ENCODE results near the gene LRRC75B. TPM values are rescaled to one million over a fixed set of nuclear protein-coding genes. Genes with fewer than 3 reads are reported as not detected.

LRRC75B gene
- polyA plus RNA-seq, 1 donor from 2014 or later: 12.2 TPM

DNA sequence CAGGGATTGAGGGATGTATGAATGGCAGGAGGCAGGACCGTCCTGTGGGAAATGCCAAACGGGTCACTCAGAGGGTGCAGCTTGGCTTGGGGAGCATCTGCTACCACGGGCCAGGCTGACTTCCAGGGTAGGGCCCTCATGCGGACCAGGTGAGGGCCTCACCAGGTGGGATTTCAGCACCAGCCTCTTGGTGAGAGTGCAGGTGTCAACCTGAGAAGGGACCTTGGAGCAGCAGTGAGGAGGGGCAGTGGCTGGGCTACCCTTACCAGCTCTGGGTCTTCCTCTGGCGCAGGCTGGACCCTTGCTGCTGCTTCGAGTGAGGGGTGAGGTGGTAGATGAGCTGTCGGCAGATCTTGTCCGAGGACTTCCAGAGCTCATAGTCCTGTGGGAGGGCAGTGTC is 4.9 kb downstream of the LRRC75B start:
- Histone ChIP-seq H3F3A (ENCODE audit: insufficient read depth, low read length, poor library complexity, severe bottlenecking) (no peaks in the 10 kb centered on the region), H3K9me2 (ENCODE audit: insufficient read depth, low read length) (no peaks in the 10 kb centered on the region), H3K4me2 (ENCODE audit: low read length) (no peak overlapping the region), H3K27me3 (ENCODE audit: insufficient read depth, low read depth, low read length) (no peaks in the 10 kb centered on the region), H4K20me1 (ENCODE audit: insufficient read depth) (no peaks in the 10 kb centered on the region), H3K9me3 (ENCODE audit: low read length) (no peaks in the 10 kb centered on the region), H3K4me3 (ENCODE audit: low read length) (no peak overlapping the region), H2AFZ (ENCODE audit: low read depth, low read length) (no peak overlapping the region), H3K36me3 (ENCODE audit: insufficient read depth, low read length) (no peaks in the 10 kb centered on the region), H3K27ac (ENCODE audit: low read length) (no peak overlapping the region), H3K9ac (ENCODE audit: low read length) (no peak overlapping the region), H3K79me2 (replicated peaks; ENCODE audit: insufficient read depth, low read length) (no peaks in the 10 kb centered on the region)
- no peak for TF ChIP-seq POLR2AphosphoS5 (IDR thresholded peaks at IDR 0.05)
- TF ChIP-seq, protein P1, sequence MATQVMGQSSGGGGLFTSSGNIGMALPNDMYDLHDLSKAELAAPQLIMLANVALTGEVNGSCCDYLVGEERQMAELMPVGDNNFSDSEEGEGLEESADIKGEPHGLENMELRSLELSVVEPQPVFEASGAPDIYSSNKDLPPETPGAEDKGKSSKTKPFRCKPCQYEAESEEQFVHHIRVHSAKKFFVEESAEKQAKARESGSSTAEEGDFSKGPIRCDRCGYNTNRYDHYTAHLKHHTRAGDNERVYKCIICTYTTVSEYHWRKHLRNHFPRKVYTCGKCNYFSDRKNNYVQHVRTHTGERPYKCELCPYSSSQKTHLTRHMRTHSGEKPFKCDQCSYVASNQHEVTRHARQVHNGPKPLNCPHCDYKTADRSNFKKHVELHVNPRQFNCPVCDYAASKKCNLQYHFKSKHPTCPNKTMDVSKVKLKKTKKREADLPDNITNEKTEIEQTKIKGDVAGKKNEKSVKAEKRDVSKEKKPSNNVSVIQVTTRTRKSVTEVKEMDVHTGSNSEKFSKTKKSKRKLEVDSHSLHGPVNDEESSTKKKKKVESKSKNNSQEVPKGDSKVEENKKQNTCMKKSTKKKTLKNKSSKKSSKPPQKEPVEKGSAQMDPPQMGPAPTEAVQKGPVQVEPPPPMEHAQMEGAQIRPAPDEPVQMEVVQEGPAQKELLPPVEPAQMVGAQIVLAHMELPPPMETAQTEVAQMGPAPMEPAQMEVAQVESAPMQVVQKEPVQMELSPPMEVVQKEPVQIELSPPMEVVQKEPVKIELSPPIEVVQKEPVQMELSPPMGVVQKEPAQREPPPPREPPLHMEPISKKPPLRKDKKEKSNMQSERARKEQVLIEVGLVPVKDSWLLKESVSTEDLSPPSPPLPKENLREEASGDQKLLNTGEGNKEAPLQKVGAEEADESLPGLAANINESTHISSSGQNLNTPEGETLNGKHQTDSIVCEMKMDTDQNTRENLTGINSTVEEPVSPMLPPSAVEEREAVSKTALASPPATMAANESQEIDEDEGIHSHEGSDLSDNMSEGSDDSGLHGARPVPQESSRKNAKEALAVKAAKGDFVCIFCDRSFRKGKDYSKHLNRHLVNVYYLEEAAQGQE (IDR thresholded peaks at IDR 0.05; ENCODE audit: borderline replicate concordance): no peak
- TF ChIP-seq, protein P2, sequence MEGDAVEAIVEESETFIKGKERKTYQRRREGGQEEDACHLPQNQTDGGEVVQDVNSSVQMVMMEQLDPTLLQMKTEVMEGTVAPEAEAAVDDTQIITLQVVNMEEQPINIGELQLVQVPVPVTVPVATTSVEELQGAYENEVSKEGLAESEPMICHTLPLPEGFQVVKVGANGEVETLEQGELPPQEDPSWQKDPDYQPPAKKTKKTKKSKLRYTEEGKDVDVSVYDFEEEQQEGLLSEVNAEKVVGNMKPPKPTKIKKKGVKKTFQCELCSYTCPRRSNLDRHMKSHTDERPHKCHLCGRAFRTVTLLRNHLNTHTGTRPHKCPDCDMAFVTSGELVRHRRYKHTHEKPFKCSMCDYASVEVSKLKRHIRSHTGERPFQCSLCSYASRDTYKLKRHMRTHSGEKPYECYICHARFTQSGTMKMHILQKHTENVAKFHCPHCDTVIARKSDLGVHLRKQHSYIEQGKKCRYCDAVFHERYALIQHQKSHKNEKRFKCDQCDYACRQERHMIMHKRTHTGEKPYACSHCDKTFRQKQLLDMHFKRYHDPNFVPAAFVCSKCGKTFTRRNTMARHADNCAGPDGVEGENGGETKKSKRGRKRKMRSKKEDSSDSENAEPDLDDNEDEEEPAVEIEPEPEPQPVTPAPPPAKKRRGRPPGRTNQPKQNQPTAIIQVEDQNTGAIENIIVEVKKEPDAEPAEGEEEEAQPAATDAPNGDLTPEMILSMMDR (IDR thresholded peaks at IDR 0.05; ENCODE audit: poor library complexity, severe bottlenecking): no peak

DNA sequence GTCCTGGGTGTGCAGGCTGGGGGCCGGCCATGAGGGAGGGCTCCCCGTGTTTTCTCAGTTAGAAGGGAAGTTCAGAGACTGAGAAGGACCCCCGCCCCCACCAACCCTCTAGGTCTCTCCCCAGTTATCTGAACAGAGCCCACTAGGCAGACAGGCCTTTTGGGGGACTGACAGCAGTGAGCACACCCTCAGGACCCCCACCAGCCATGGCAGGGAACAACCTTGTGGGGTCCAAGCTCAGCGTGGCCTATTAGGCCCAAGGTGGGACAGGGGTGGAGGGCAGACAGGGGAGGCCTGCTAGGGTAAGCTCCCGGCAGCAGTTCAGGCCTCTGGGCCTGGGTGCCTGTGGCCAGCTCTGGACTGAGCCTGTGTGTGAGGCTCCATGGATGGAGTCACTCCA is 5.6 kb downstream of the LRRC75B start:
- Histone ChIP-seq H3K9ac (ENCODE audit: low read length) (no peak overlapping the region), H3K27ac (ENCODE audit: low read length) (no peak overlapping the region), H4K20me1 (ENCODE audit: insufficient read depth) (no peaks in the 10 kb centered on the region), H3F3A (ENCODE audit: insufficient read depth, low read length, poor library complexity, severe bottlenecking) (no peaks in the 10 kb centered on the region), H3K4me2 (ENCODE audit: low read length) (no peak overlapping the region), H3K9me3 (ENCODE audit: low read length) (no peaks in the 10 kb centered on the region), H2AFZ (ENCODE audit: low read depth, low read length) (no peak overlapping the region), H3K9me2 (ENCODE audit: insufficient read depth, low read length) (no peaks in the 10 kb centered on the region), H3K4me3 (ENCODE audit: low read length) (no peak overlapping the region), H3K27me3 (ENCODE audit: insufficient read depth, low read depth, low read length) (no peaks in the 10 kb centered on the region), H3K36me3 (ENCODE audit: insufficient read depth, low read length) (no peaks in the 10 kb centered on the region), H3K79me2 (replicated peaks; ENCODE audit: insufficient read depth, low read length) (no peaks in the 10 kb centered on the region)
- TF ChIP-seq, protein P1 (IDR thresholded peaks at IDR 0.05; ENCODE audit: borderline replicate concordance): no peak
- no peak for TF ChIP-seq TAF1 (IDR thresholded peaks at IDR 0.05; ENCODE audit: low read depth)
- no peak for TF ChIP-seq EZH2 (IDR thresholded peaks at IDR 0.05; ENCODE audit: borderline replicate concordance, insufficient read depth, low read length, poor library complexity, severe bottlenecking)
- TF ChIP-seq EP300 (conservative IDR thresholded peaks at IDR 0.05; ENCODE audit: poor library complexity, severe bottlenecking): no peak
- TF ChIP-seq RAD21 (conservative IDR thresholded peaks at IDR 0.05): no peak
- TF ChIP-seq, protein P2 (IDR thresholded peaks at IDR 0.05; ENCODE audit: poor library complexity, severe bottlenecking): no peak
- TF ChIP-seq POLR2AphosphoS5 (IDR thresholded peaks at IDR 0.05): no peak
- TF ChIP-seq SMC3 (conservative IDR thresholded peaks at IDR 0.05; ENCODE audit: poor library complexity): no peak
- no peak for TF ChIP-seq MXI1 (conservative IDR thresholded peaks at IDR 0.05; ENCODE audit: poor library complexity, severe bottlenecking)

All from neural cell (in vitro differentiated cells).